ENCODE measurements around the gene ADGRA1.
A peak's percentile ranks its signal among the peaks of the same experiment; 100 is the strongest.

The ADGRA1 gene

GRCh38 chr10:133113847-133114246, 26.1 kb downstream of the ADGRA1 start:
- no peak for DNase-seq

- DNase-seq: no peak
Measured at GRCh38 chr10:133114251-133114650, 26.5 kb downstream of the ADGRA1 start.

- DNase-seq: no peak
Measured at GRCh38 chr10:133114726-133115452, 27.2 kb downstream of the ADGRA1 start.

- no peak for DNase-seq
Measured at GRCh38 chr10:133115453-133115842, 27.7 kb downstream of the ADGRA1 start.

- DNase-seq: no peak
Measured at GRCh38 chr10:133115976-133116375, 28.3 kb downstream of the ADGRA1 start.

GRCh38 chr10:133116455-133116854, 28.7 kb downstream of the ADGRA1 start:
- no peak for DNase-seq

GRCh38 chr10:133117036-133117687, 29.4 kb downstream of the ADGRA1 start:
- DNase-seq: no peak

GRCh38 chr10:133117688-133118071, 30.0 kb downstream of the ADGRA1 start:
- DNase-seq: no peak

GRCh38 chr10:133121479-133121878, 33.8 kb downstream of the ADGRA1 start:
- DNase-seq: no peak

GRCh38 chr10:133122171-133122935, 34.6 kb downstream of the ADGRA1 start:
- DNase-seq: no peak

GRCh38 chr10:133123050-133123745, 35.5 kb downstream of the ADGRA1 start:
- DNase-seq: no peak

- no peak for DNase-seq
Measured at GRCh38 chr10:133123746-133124356, 36.1 kb downstream of the ADGRA1 start.

- DNase-seq: peak; percentile 95
Measured at GRCh38 chr10:133124357-133125211, 36.9 kb downstream of the ADGRA1 start.

GRCh38 chr10:133125901-133126300, 38.2 kb downstream of the ADGRA1 start:
- no peak for DNase-seq

- DNase-seq: no peak
Measured at GRCh38 chr10:133126431-133127290, 38.9 kb downstream of the ADGRA1 start.

GRCh38 chr10:133127291-133128125, 39.8 kb downstream of the ADGRA1 start:
- peak; percentile 96 for DNase-seq

- DNase-seq: no peak
Measured at GRCh38 chr10:133128126-133129070, 40.7 kb downstream of the ADGRA1 start.

- no peak for DNase-seq
Measured at GRCh38 chr10:133129071-133129858, 41.5 kb downstream of the ADGRA1 start.

All from 8988T (cell line).